NCI-H146 (cell line): ENCODE data around the gene C9orf50.
"Not testable (repeated sequence)": the region's sequence is repeated elsewhere in the genome, so short reads cannot be mapped to it uniquely, and the experiment has no call there.

Source experiments
- DNase-seq: peaks from one replicate; lab custom pipeline; 2025; lab: John Stamatoyannopoulos, UW

C9orf50 gene, protein sequence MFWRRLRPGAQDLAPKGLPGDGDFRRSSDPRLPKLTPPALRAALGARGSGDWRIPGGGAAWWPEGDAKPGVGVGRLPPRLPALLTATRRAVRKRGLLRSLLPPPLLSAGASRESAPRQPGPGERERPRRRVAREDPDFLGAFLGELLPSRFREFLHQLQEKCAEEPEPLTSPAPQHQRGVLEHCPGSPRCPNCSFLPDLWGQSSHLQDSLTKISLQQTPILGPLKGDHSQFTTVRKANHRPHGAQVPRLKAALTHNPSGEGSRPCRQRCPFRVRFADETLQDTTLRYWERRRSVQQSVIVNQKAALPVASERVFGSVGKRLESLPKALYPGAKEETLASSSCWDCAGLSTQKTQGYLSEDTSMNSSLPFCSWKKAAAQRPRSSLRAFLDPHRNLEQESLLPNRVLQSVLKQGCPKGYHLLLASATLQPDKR

GRCh38 chr9:129620669-129621295 is at the start of gene C9orf50:
TSS of gene C9orf50 (minus strand) at chr9:129621101. CDS start at chr9:129620574, 527 bp downstream.
- DNase-seq: no peak

- no peak for DNase-seq
These were observed 49.0 kb upstream of the C9orf50 start for GRCh38 chr9:129669946-129670345.

- no peak for DNase-seq
These were observed 48.3 kb upstream of the C9orf50 start for GRCh38 chr9:129669141-129669718.

DNA sequence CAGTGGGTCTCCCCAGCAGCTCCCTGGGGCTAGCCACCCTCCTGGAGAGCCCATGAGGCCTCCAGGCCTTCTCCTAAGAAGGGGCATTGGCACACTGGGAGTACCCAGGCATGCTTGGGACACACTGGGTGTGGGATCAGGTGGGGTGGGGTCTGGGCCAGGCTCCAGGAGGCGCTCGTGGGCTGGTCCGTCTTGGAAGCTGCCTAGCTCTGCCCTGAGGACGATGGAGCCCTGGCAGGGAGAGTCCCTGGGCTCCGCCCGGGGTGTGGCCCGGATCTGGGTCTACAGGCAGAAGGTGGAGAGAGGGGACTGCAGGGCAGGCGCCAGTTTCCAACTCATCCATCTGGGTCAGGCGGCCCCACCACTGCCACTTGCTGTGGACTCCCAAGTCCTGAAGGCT is 46.9 kb upstream of the C9orf50 start:
- DNase-seq: no peak

DNA sequence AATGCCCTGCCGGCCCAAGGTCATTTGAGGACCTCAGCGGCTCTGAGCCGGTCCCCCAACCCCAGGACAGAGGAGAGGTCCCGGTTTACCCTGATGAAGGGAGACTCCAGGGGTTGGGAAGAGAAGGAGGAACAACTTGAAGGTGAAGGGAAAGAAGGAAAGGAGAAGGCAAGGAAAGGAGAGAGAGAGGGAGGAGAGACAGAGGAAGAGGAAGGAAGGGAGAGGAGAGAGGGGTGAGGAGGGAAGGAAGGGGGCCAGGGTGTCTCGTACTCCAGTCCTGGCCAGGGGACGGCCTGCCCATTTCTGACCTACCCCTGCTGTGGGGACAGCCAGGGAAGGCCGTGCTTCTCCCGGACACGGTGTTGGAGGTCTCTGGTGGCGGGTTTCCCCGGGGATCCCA is 46.5 kb upstream of the C9orf50 start:
- DNase-seq: no peak

DNA sequence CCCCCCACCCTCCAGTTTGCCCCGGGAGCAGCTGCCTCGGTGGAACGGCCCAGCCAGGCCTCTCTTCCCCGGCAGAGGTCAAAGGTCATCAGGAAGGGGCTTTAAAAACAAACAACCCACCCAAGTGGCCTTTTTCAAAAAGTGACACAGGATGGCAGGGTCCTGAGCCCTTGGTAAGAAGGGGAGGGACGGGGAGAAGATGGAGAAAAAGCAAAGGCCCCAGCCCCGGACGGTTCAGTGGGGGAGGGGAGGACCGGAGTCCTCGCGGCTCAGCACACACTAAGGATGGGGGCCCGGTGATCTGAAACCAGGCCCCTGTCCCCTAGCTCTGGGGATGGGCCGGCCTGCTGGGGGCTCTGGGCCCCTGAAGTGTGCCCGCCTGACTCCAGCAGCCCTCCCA is 45.7 kb upstream of the C9orf50 start:
- DNase-seq: no peak

DNA sequence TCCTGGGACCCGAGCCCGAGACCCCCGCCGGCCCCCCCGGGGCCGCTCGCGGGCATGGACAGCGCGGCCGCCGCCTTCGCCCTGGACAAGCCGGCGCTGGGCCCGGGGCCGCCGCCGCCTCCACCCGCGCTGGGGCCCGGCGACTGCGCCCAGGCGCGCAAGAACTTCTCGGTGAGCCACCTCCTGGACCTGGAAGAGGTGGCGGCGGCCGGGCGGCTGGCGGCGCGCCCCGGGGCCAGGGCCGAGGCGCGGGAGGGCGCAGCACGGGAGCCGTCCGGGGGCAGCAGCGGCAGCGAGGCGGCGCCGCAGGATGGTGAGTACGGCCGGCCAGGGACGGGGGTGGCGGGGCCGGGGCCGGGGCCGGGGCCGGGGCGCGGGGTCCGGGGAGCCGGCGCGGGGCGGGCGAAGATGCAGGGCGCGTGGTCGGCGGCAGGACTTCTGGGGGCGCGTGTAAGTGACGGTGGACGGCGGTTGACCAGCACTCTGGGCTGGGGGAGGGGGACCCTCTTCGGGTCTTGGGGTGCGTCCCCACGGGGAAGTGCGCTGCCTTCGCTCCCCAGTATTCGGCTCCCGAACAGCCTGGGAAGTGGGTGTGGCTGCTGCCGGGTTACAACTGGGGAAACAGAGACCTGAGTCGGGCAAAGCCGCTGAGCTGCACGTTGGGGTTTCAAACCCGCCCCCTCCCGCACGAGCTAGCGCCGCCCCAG is 45.1 kb upstream of the C9orf50 start:
- no peak for DNase-seq

GRCh38 chr9:129665389-129665775 is 44.5 kb upstream of the C9orf50 start, which contains the start of gene PRRX2:
TSS of gene PRRX2 (plus strand) at chr9:129665647. CDS start at chr9:129665868, 221 bp downstream.
- DNase-seq: no peak

- DNase-seq: no peak
These were observed 44.0 kb upstream of the C9orf50 start for GRCh38 chr9:129664746-129665388.

- not testable (repeated sequence) for DNase-seq
These were observed 41.3 kb upstream of the C9orf50 start for GRCh38 chr9:129662239-129662638.

DNA sequence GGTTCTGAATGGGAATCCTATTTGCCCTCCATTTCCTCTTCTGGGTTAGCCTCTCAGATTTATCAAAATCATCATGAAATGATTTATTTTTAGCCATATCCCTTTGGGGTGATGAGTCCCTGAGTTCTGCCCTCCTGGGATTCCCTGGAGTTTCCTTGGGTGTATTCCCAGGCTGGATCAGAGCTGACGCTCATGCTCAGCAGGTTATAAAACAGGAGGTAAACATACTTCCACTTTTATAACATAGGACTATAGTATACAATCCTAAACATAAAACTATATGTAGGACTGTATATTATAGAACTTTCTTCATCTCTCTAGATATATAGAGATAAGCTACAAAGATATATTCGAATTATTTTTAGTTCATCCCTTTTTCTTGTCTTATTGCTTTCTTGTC is 40.1 kb upstream of the C9orf50 start:
- no peak for DNase-seq

DNA sequence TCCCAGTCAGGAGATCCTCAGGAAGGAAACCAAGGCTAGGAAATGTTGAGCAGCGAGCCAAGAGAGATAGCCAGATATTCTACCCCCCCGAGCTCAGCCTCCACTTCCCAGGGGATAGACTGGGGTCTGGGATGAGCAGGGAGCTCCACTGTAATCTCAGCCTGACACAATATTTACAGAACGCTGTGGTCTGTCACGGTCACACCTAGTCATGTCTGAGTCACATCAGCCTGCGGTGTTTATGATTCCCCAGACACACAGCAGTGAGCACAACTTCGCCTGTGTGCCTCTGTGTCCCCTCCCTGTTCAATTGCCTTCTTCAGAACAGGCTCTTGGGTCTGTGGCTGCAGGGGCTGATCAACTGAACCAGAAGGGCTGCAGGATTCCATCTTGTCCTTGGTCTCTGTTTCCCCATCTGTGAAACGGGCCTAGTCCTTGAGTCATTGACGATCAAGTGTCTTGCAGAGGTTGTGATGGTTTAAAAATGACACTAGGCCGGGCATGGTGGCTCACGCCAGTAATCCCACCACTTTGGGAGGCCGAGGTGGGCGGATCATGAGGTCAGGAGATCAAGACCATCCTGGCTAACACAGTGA is 36.0 kb upstream of the C9orf50 start:
- no peak for DNase-seq

DNA sequence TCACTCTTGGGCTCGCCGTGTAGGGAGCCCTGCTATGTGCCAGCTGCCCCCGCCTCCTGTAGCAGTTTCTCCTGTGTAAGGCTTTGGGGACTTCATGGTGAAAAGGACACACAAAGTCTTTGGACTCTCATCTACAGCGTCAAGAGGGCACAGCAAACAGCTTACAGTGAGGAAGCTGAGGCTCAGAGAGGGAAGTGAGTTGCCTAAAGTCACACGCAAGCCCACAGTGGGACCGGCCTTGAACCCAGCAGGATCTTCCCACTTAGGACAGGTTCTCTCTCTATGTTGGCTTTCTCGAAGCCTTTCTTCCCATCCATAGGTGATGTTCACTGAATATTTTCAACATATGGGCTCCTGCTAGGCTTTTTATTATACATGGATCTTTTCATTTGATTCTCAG is 34.8 kb upstream of the C9orf50 start:
- DNase-seq: no peak

GRCh38 chr9:129655154-129655553 is 34.3 kb upstream of the C9orf50 start:
- no peak for DNase-seq

GRCh38 chr9:129654554-129655040 is 33.7 kb upstream of the C9orf50 start:
- DNase-seq: no peak

- no peak for DNase-seq
These were observed 33.1 kb upstream of the C9orf50 start for GRCh38 chr9:129653823-129654553.

DNA sequence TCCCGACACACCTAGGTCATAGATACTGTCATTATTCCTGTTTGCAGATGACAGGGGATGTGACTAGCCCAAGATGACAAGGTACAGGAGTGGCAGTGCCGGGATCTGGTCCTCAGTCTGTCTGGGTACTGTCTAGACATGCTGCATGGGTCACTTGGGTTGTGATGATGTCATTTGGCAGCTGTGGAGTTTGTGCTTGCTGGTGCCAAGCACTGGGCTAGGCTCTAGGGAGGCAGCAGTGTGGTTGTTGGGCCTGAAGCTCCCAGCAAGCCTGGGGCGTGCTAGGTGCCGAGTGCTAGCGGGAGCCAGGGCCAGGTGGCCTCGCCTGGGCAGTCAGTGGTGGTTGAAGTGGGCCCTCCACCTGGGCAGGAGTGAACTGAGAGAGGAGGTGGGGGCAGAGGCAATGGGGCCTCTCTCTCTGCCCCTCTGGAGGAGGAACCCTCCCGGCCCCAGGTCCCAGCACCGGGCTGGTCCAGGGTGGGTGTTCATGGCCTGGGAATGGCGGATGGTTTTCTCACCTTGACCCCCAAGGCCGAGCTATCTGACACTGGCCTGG is 29.9 kb upstream of the C9orf50 start:
- DNase-seq: no peak

DNA sequence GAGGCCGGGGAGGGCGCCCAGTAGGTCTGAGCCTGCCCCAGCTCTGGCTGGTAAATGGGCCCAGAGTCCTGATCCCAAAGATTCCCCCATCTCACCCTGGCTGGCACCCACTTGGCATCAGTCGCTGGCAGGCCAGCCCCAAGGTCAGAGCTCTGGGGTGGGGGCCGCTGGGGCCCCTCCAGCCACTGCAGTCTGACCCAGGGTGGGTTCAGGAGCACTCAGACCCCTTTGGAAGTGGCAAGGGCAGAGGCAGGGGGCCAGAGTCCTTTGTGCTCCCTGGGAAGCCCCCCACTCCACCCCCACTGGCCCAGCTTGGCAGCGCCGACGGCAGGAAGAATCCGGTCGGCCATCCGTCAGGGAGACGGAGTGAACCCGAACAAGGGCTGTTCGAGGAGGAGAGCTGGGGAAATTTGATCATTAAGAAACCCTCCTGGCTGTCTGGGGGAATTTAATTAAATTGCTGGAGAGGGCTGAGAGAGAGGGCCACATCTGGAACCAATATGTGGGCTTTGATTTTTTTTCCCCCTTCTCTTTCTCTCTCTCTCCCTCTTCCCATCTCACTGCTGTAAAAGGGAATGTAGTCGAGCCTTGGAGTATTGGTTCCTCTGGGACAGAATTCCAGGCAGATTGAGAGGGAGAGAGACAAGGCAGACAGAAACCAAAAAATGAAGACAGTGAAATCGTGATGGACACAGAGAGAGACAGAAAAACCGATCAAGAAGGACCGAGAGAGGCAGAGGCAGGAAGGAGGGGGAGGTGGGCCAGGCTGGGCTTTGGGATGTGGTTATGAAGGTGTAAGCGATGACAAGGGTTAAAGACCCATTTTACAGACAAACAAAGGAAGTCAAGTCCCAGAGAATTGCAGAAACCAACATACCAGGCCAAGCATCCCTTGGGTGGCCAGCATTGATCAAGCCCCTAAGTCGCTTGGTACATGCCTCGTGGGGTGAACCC is 29.1 kb upstream of the C9orf50 start:
- no peak for DNase-seq

- DNase-seq: no peak
These were observed 27.8 kb upstream of the C9orf50 start for GRCh38 chr9:129648764-129649115.
